Neutrophil (primary cell): ENCODE results near the gene ENDOU.

Experiments used
- H3K27ac ChIP-seq: fragments of 200-600 bp; sonication (generic); 2 replicates; pipeline ENCODE4 v1.5.1; 2016; ENCODE audit warnings: mild to moderate bottlenecking, moderate library complexity
- H3K27me3 ChIP-seq: fragments of 200-600 bp; sonication (generic); 2 replicates; pipeline ENCODE4 v1.6.0; 2016; ENCODE audit warnings: mild to moderate bottlenecking
- H3K36me3 ChIP-seq: fragments of 200-600 bp; sonication (generic); 2 replicates; pipeline ENCODE4 v1.5.1; 2017
- H3K4me1 ChIP-seq, 2 experiments: fragments of 200-600 bp in 1 of 2; sonication (generic) in 1 of 2; 1 replicate in 1 of 2; 2 replicates in 1 of 2; pipeline versions ENCODE4 v1.5.1 to v1.6.1; 2013 to 2016; ENCODE audit warnings: low read depth in 1 of 2, low read length in 1 of 2, mild to moderate bottlenecking in 1 of 2, moderate library complexity in 1 of 2; ENCODE audit not compliant: control insufficient read depth in 1 of 2, insufficient read depth in 1 of 2
- H3K4me3 ChIP-seq, 2 experiments: fragments of 200-600 bp in 1 of 2; sonication (generic) in 1 of 2; 1 replicate in 1 of 2; 2 replicates in 1 of 2; pipeline ENCODE4 v1.5.1; 2013 to 2016; ENCODE audit warnings: low read depth in 1 of 2, low read length in 1 of 2, mild to moderate bottlenecking in 1 of 2, moderate library complexity in 1 of 2
- H3K9me3 ChIP-seq: fragments of 200-600 bp; sonication (generic); 2 replicates; pipeline ENCODE4 v1.5.1; 2016
- TF ChIP-seq, protein P1 (sequence below): fragments of 200-600 bp; sonication (generic); IDR thresholded peaks from 2 replicates; pipeline ENCODE4 v1.5.1; 2016; ENCODE audit warnings: antibody characterized with exemption

Gene ENDOU

GRCh38 chr12:47747126-47747525 lies 21.8 kb upstream of the ENDOU start:
- TF ChIP-seq, protein P1, sequence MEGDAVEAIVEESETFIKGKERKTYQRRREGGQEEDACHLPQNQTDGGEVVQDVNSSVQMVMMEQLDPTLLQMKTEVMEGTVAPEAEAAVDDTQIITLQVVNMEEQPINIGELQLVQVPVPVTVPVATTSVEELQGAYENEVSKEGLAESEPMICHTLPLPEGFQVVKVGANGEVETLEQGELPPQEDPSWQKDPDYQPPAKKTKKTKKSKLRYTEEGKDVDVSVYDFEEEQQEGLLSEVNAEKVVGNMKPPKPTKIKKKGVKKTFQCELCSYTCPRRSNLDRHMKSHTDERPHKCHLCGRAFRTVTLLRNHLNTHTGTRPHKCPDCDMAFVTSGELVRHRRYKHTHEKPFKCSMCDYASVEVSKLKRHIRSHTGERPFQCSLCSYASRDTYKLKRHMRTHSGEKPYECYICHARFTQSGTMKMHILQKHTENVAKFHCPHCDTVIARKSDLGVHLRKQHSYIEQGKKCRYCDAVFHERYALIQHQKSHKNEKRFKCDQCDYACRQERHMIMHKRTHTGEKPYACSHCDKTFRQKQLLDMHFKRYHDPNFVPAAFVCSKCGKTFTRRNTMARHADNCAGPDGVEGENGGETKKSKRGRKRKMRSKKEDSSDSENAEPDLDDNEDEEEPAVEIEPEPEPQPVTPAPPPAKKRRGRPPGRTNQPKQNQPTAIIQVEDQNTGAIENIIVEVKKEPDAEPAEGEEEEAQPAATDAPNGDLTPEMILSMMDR = no peak
- Histone ChIP-seq H3K9me3 (no peaks in the 10 kb centered on the region), H3K27me3 (no peaks in the 10 kb centered on the region), H3K4me1 (no peaks in the 10 kb centered on the region), H3K27ac (no peak overlapping the region), H3K36me3 (peaks cover 9% of the 10 kb centered on the region), H3K4me3 (no peak overlapping the region)

DNA sequence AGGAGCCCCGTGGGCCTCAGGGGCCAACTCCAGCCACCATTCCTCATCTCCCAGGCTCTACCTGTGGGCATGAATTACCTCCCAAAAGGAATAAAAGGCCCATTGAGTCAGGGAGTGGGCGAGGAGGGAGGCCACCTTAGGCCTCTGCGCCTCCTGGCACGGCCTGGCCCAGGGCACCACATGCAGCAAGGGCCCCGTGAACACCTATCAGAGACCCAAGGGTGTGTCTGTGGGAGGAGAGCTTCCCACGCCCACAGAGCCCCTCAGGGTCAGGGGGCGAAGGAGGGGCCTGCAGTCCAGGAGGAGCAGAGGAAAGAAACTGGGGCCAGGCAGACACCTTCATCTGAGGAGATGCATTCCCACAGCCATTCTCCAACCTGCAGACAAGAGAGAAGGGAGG lies 21.2 kb upstream of the ENDOU start:
- no peaks in the 10 kb centered on the region for H3K9me3 ChIP-seq
- TF ChIP-seq, protein P1 = no peak
- no peak overlapping the region for H3K4me3 ChIP-seq
- H3K27me3 ChIP-seq = no peaks in the 10 kb centered on the region
- H3K27ac ChIP-seq = no peak overlapping the region
- H3K4me1 ChIP-seq = no peaks in the 10 kb centered on the region
- H3K36me3 ChIP-seq = peaks cover 9% of the 10 kb centered on the region

DNA sequence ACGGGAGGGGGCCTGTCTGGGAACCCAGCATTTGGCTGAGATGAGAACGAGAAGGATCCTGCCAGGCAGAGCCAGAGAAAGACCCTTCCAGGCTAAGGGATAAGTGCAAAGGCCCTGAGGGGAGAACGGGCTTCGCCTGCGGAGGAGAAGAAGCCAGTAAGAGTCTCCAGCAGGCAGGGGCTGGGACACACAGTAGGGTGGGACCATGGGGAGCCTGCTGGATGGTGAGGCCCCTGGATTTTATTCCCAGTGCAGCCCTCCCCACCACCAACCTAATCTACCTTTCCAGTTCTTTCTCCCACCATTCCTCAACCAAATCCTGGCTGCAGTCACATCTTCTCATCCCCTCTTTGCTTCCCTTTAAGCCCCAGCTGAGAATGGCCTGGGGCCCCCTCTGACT lies 20.8 kb upstream of the ENDOU start:
- Histone ChIP-seq H3K4me3 (no peak overlapping the region), H3K27ac (no peak overlapping the region), H3K36me3 (peaks cover 9% of the 10 kb centered on the region), H3K4me1 (no peaks in the 10 kb centered on the region), H3K9me3 (no peaks in the 10 kb centered on the region), H3K27me3 (no peaks in the 10 kb centered on the region)
- TF ChIP-seq, protein P1 = no peak

GRCh38 chr12:47745485-47746041 lies 20.3 kb upstream of the ENDOU start:
- TF ChIP-seq, protein P1 = no peak
- no peak overlapping the region for H3K27ac ChIP-seq
- no peaks in the 10 kb centered on the region for H3K9me3 ChIP-seq
- no peaks in the 10 kb centered on the region for H3K27me3 ChIP-seq
- peaks cover 9% of the 10 kb centered on the region for H3K36me3 ChIP-seq
- H3K4me3 ChIP-seq = no peak overlapping the region
- H3K4me1 ChIP-seq = no peaks in the 10 kb centered on the region

DNA sequence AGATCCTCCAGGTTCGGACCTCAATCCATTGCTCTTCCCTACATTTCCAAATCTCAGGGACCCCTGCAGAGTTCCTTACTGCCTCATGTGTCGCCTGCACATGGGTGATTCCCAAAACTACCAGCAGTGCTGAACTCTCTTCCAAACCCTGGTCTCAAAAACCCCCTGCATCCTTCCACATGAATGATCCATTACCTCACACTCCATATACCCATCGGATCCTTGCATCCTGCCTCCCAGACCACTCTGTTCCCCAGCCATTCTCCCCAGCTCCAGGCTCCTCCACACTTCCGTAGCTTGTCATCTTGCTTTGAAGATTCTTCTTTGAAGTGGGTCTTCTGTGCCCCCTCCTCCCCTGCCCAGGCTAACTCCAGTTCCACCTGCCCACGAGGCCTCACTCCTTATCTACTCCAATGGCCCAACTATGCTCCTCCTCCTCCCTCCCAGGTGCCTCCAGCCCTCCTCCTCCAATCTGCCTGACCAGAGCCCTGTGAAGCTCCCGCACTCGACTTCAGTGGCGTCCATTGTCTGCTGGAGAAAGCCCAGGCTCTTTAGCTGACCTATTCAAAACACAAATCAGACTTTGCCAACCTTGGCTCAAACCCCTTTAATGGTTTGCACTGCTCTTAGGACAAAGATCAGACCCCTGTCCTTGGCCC lies 19.6 kb upstream of the ENDOU start:
- no peak overlapping the region for H3K4me3 ChIP-seq
- peaks cover 9% of the 10 kb centered on the region for H3K36me3 ChIP-seq
- H3K27ac ChIP-seq = no peak overlapping the region
- no peaks in the 10 kb centered on the region for H3K27me3 ChIP-seq
- TF ChIP-seq, protein P1 = no peak
- no peaks in the 10 kb centered on the region for H3K4me1 ChIP-seq
- H3K9me3 ChIP-seq = no peaks in the 10 kb centered on the region
